Lower leg skin (tissue), 3 donors: ENCODE results near the gene C5orf58.

Experiments used
- CTCF ChIP-seq, 3 donors: fragments of 450-650 bp; IDR thresholded peaks; one replicate each; pipeline ENCODE4 v1.5.1; 2016; ENCODE audit warnings: antibody characterized with exemption in 3 of 3, mild to moderate bottlenecking in 3 of 3, moderate library complexity in 2 of 3
- POLR2A ChIP-seq, 2 donors: fragments of 450-650 bp; IDR thresholded peaks; one replicate each; pipeline ENCODE4 v1.6.1; 2016 to 2017; ENCODE audit warnings: antibody characterized with exemption in 2 of 2, mild to moderate bottlenecking in 1 of 2, moderate library complexity in 1 of 2

- no peak for TF ChIP-seq CTCF (IDR thresholded peaks at IDR 0.05)
- no peak for TF ChIP-seq POLR2A (IDR thresholded peaks at IDR 0.05)
Measured at GRCh38 chr5:170251462-170251861, 18.7 kb downstream of the C5orf58 start.
